GM12878 (cell line): ENCODE results near the gene BMERB1. TPM values are rescaled to one million over a fixed set of nuclear protein-coding genes. Genes with fewer than 3 reads are reported as not detected.

Source experiments
- CTCF ChIP-seq, 3 experiments: IDR thresholded peaks in 2 of 3; conservative IDR thresholded peaks in 1 of 3; 2 replicates each; pipeline ENCODE4 v1.5.1; 2011; ENCODE audit warnings: low read depth in 3 of 3, low read length in 3 of 3, mild to moderate bottlenecking in 3 of 3, control low read depth in 2 of 3, moderate library complexity in 2 of 3, inconsistent platforms in 1 of 3, mixed read lengths in 1 of 3; ENCODE audit not compliant: control insufficient read depth in 2 of 3, insufficient read depth in 1 of 3; ENCODE audit errors: extremely low read depth in 1 of 3
- EP300 ChIP-seq, 2 experiments: fragments of 150-350 bp in 1 of 2; IDR thresholded peaks; 2 replicates each; pipeline ENCODE4 v1.6.1; 2011 to 2012; ENCODE audit warnings: low read depth in 2 of 2, low read length in 2 of 2, borderline replicate concordance in 1 of 2, improper control_type of control experiment in 1 of 2, inconsistent platforms in 1 of 2; ENCODE audit not compliant: control insufficient read depth in 1 of 2
- FOXK2 ChIP-seq: fragments of 450-650 bp; IDR thresholded peaks from 2 replicates; pipeline ENCODE4 v1.6.1; 2017; ENCODE audit warnings: mild to moderate bottlenecking, moderate library complexity
- KAT2A ChIP-seq: conservative IDR thresholded peaks from 2 replicates; pipeline ENCODE4 v1.6.1; 2011; ENCODE audit warnings: low read depth, low read length; ENCODE audit not compliant: control insufficient read depth
- MTA3 ChIP-seq: IDR thresholded peaks from 2 replicates; pipeline ENCODE4 v1.6.1; 2012; ENCODE audit warnings: low read length, inconsistent platforms, borderline replicate concordance
- NR2C1 ChIP-seq: fragments of 450-650 bp; IDR thresholded peaks from 2 replicates; pipeline ENCODE4 v1.6.1; 2017; ENCODE audit warnings: antibody characterized with exemption, mild to moderate bottlenecking, moderate library complexity
- PBX3 ChIP-seq: IDR thresholded peaks from 2 replicates; pipeline ENCODE4 v1.6.1; 2011; ENCODE audit warnings: mild to moderate bottlenecking, low read depth, low read length, moderate library complexity; ENCODE audit not compliant: insufficient replicate concordance
- POLR2AphosphoS2 ChIP-seq: IDR thresholded peaks from 2 replicates; pipeline ENCODE4 v1.6.1; 2011; ENCODE audit warnings: low read depth, mild to moderate bottlenecking, low read length, improper control_type of control experiment, moderate library complexity
- POU2F2 ChIP-seq: IDR thresholded peaks from 3 replicates; pipeline ENCODE4 v1.6.1; 2011; ENCODE audit warnings: low read depth, mild to moderate bottlenecking, low read length, borderline replicate concordance
- RAD51 ChIP-seq: fragments of 450-650 bp; IDR thresholded peaks from 2 replicates; pipeline ENCODE4 v1.6.1; 2016; ENCODE audit warnings: moderate library complexity, mild to moderate bottlenecking, inconsistent platforms
- REST ChIP-seq: IDR thresholded peaks from 2 replicates; pipeline ENCODE4 v1.6.1; 2012; ENCODE audit warnings: mild to moderate bottlenecking, low read depth, low read length
- SIX5 ChIP-seq: IDR thresholded peaks from 2 replicates; pipeline ENCODE4 v1.6.1; 2011; ENCODE audit warnings: mild to moderate bottlenecking, low read depth, low read length, moderate library complexity; ENCODE audit not compliant: severe bottlenecking
- TCF7 ChIP-seq: IDR thresholded peaks from 2 replicates; pipeline ENCODE4 v1.6.1; 2014; ENCODE audit warnings: antibody characterized with exemption, borderline replicate concordance
- ZBTB11 ChIP-seq: fragments of 450-650 bp; formaldehyde crosslinking; IDR thresholded peaks from 2 replicates; pipeline ENCODE4 v1.5.0; 2022; ENCODE audit warnings: mild to moderate bottlenecking, missing genetic modification characterization
- ZBTB33 ChIP-seq: fragments of 450-650 bp; IDR thresholded peaks from 2 replicates; pipeline ENCODE4 v1.6.1; 2017; ENCODE audit warnings: mild to moderate bottlenecking
- polyA plus RNA-seq, 11 experiments: library from polyadenylated mRNA; depleted of rRNA in 4 of 11; unstranded in 6 of 11; stranded (reverse) in 5 of 11; fragments of >200 nt; fragmentation: Nextera tagmentation in 4 of 11; fragmentation: Illumina TruSeq in 1 of 11; extraction: Ambion mirVana in 4 of 11; extraction: Trizol in 1 of 11; gene quantifications; 1 replicate in 1 of 11; 2 replicates in 10 of 11; pipeline versions ENCODE4 v1.2.1 to v1.2.3, GENCODE V29; 2011 to 2016; ENCODE audit warnings: inconsistent platforms in 2 of 11, missing spikeins in 2 of 11, low read depth in 1 of 11
- total RNA-seq, 4 experiments: library from RNA; depleted of rRNA in 3 of 4; stranded (reverse); fragments of >200 nt in 3 of 4; fragmentation: Illumina TruSeq in 1 of 4; extraction: Trizol in 1 of 4; gene quantifications; 2 replicates each; pipeline versions ENCODE4 v1.2.1 to v1.2.3, GENCODE V29; 2013 to 2021

Gene BMERB1
- total and polyA plus RNA-seq, 10 of the 15 experiments (the other 5 are each of a cell fraction or from before 2014, with no cell fraction given) = 0.05 to 0.68 (median 0.34) TPM

- no peak for TF ChIP-seq POU2F2
- no peak for TF ChIP-seq PBX3
- no peak for TF ChIP-seq SIX5
- TF ChIP-seq FOXK2 = peak; percentile 86
- no peak for TF ChIP-seq CTCF (IDR thresholded peaks at IDR 0.05 in 2 of 3, conservative IDR thresholded peaks at IDR 0.05 in 1 of 3; ENCODE audit: control insufficient read depth in 2 of 3, extremely low read depth in 1 of 3, insufficient read depth in 1 of 3, low read depth in 3 of 3, low read length in 3 of 3)
- TF ChIP-seq MTA3 = 0 out of 2 replicates have a peak, but pooled peaks have one; percentile 23
- no peak for TF ChIP-seq ZBTB11 (CRISPR knock-in tag)
- no peak for TF ChIP-seq REST
- TF ChIP-seq ZBTB33 = no peak
- TF ChIP-seq NR2C1 = no peak
- TF ChIP-seq KAT2A = no peak
- TF ChIP-seq RAD51 = no peak
- TF ChIP-seq TCF7 = no peak
- TF ChIP-seq POLR2AphosphoS2 = 0 out of 2 replicates have a peak, but pooled peaks have one; percentile 27
- TF ChIP-seq EP300 (IDR thresholded peaks at IDR 0.05; ENCODE audit: borderline replicate concordance in 1 of 2, control insufficient read depth in 1 of 2, low read depth in 2 of 2, low read length in 2 of 2) = peak in 1 of 2 experiments; percentile 31; a peak in 1 of 4 replicates
Measured at GRCh38 chr16:15636392-15636873, 202.0 kb downstream of the BMERB1 start (continued).
